HCT116 (cell line): ENCODE results near the gene POLR3A. TPM values are rescaled to one million over a fixed set of nuclear protein-coding genes. Genes with fewer than 3 reads are reported as not detected.

Source experiments
- ATAC-seq: fragments of 200-7000 bp; cut with Tn5 transposase; 2 replicates; pipeline ENCODE4 v1.9.1; 2020; ENCODE audit warnings: mild to moderate bottlenecking, moderate library complexity
- BruUV-seq: library from RNA; stranded (reverse); fragments of 400-500 nt; replicated peaks from 2 replicates; lab custom pipeline; 2021; lab: Mats Ljungman, UMichigan
- CTCF ChIA-PET: fragments of 300-600 bp; sonication (Branson Sonifier 250); formaldehyde crosslinking; loops from one replicate; lab custom pipeline; 2021; ENCODE audit warnings: antibody characterized with exemption; lab: Charles Lee
- POLR2A ChIA-PET: fragments of 300-600, 350-600 bp; sonication (Branson Sonifier 250); formaldehyde crosslinking; loops from one replicate; lab custom pipeline; 2021; ENCODE audit warnings: antibody characterized with exemption; lab: Charles Lee
- RAD21 ChIA-PET, 2 experiments: fragments of 300-600 bp; sonication (Branson Sonifier 250); formaldehyde crosslinking; loops; one replicate each; lab custom pipeline; 2023; ENCODE audit warnings: low total read pairs in 2 of 2; ENCODE audit not compliant: uncharacterized antibody in 2 of 2, unreplicated experiment in 2 of 2, low non-redundant PET in 1 of 2; lab: Charles Lee
- DNase-seq: peaks from one replicate; pipeline ENCODE4 v3.0.0-alpha.2; 2010; ENCODE audit warnings: low read depth, low spot score
- H2AFZ ChIP-seq: fragments of 200-600 bp; shearing (Covaris generic), sonication (generic); 2 replicates; pipeline ENCODE4 v1.6.1; 2017; ENCODE audit warnings: low read depth, mixed run types, mixed read lengths, antibody characterized with exemption, low read length; ENCODE audit not compliant: poor library complexity, severe bottlenecking
- H3K27ac ChIP-seq: 2 replicates; pipeline ENCODE4 v1.5.1; 2012; ENCODE audit warnings: low read depth, low read length
- H3K27me3 ChIP-seq: fragments of 200-600 bp; sonication (generic); 2 replicates; pipeline ENCODE4 v1.6.1; 2016; ENCODE audit warnings: mixed run types, low read length, mixed read lengths; ENCODE audit not compliant: insufficient read depth
- H3K36me3 ChIP-seq, 2 experiments: fragments of 200-500 bp in 1 of 2; fragments of 200-600 bp in 1 of 2; sonication (Bioruptor generic) in 1 of 2; sonication (generic) in 1 of 2; 2 replicates each; pipeline versions ENCODE4 v1.5.1 to v1.6.1; 2014 to 2016; ENCODE audit warnings: low read length in 2 of 2, inconsistent platforms in 1 of 2, mixed read lengths in 1 of 2, mixed run types in 1 of 2; ENCODE audit not compliant: insufficient read depth in 2 of 2, control insufficient read depth in 1 of 2
- H3K4me1 ChIP-seq, 2 experiments: fragments of 200-600 bp in 1 of 2; sonication (generic) in 1 of 2; 2 replicates each; pipeline versions ENCODE4 v1.5.1 to v1.6.1; 2012 to 2017; ENCODE audit warnings: low read length in 2 of 2, inconsistent platforms in 1 of 2, mild to moderate bottlenecking in 1 of 2, mixed read lengths in 1 of 2, mixed run types in 1 of 2, moderate library complexity in 1 of 2; ENCODE audit not compliant: insufficient read depth in 2 of 2, control insufficient read depth in 1 of 2
- H3K4me2 ChIP-seq: fragments of 200-600 bp; sonication (generic); 2 replicates; pipeline ENCODE4 v1.6.1; 2017; ENCODE audit warnings: mixed run types, low read length, mixed read lengths
- H3K4me3 ChIP-seq, 2 experiments: fragments of 200-600 bp in 1 of 2; sonication (generic) in 1 of 2; replicated peaks in 1 of 2; 2 replicates each; pipeline ENCODE4 v1.5.1; 2011 to 2016; ENCODE audit warnings: low read length in 2 of 2, control low read depth in 1 of 2, low read depth in 1 of 2, mild to moderate bottlenecking in 1 of 2, mixed read lengths in 1 of 2, mixed run types in 1 of 2
- H3K79me2 ChIP-seq: fragments of 200-600 bp; sonication (generic); 2 replicates; pipeline ENCODE4 v1.6.1; 2017; ENCODE audit warnings: mild to moderate bottlenecking, mixed run types, low read length, moderate library complexity, mixed read lengths; ENCODE audit not compliant: insufficient read depth
- H3K9ac ChIP-seq: fragments of 200-600 bp; sonication (generic); 2 replicates; pipeline ENCODE4 v1.6.1; 2016; ENCODE audit warnings: low read length, mixed read lengths
- H3K9me2 ChIP-seq: fragments of 200-600 bp; sonication (generic), shearing (Covaris generic); 2 replicates; pipeline ENCODE4 v1.6.1; 2017; ENCODE audit warnings: mixed run types, mild to moderate bottlenecking, moderate library complexity; ENCODE audit not compliant: insufficient read depth
- H3K9me3 ChIP-seq, 2 experiments: fragments of 200-500 bp in 1 of 2; fragments of 200-600 bp in 1 of 2; sonication (Bioruptor generic) in 1 of 2; sonication (generic) in 1 of 2; 2 replicates each; pipeline ENCODE4 v1.6.1; 2014 to 2017; ENCODE audit warnings: low read length in 2 of 2, mixed read lengths in 2 of 2, inconsistent platforms in 1 of 2, low read depth in 1 of 2, mild to moderate bottlenecking in 1 of 2, mixed run types in 1 of 2, moderate library complexity in 1 of 2; ENCODE audit not compliant: control insufficient read depth in 1 of 2, insufficient read depth in 1 of 2
- H4K20me1 ChIP-seq: fragments of 200-600 bp; sonication (generic), shearing (Covaris generic); 2 replicates; pipeline ENCODE4 v1.6.1; 2017; ENCODE audit warnings: mixed run types, mild to moderate bottlenecking, moderate library complexity; ENCODE audit not compliant: insufficient read depth
- ATF3 ChIP-seq: IDR thresholded peaks from 2 replicates; pipeline ENCODE4 v1.6.1; 2012
- CBX3 ChIP-seq: IDR thresholded peaks from 2 replicates; pipeline ENCODE4 v1.6.1; 2012; ENCODE audit warnings: low read depth
- CEBPB ChIP-seq: IDR thresholded peaks from 2 replicates; pipeline ENCODE4 v1.6.1; 2012; ENCODE audit warnings: low read depth
- CTCF ChIP-seq, 3 experiments: fragments of 200-600 bp in 1 of 3; sonication (generic) in 1 of 3; IDR thresholded peaks in 2 of 3; conservative IDR thresholded peaks in 1 of 3; 2 replicates each; pipeline ENCODE4 v1.5.1; 2012 to 2017; ENCODE audit warnings: low read depth in 2 of 3, low read length in 2 of 3, antibody characterized with exemption in 1 of 3, borderline replicate concordance in 1 of 3, control low read depth in 1 of 3, mild to moderate bottlenecking in 1 of 3, mixed read lengths in 1 of 3, mixed run types in 1 of 3, moderate library complexity in 1 of 3; ENCODE audit not compliant: insufficient read depth in 1 of 3
- EGR1 ChIP-seq: IDR thresholded peaks from 2 replicates; pipeline ENCODE4 v1.6.1; 2012; ENCODE audit warnings: low read depth
- ELF1 ChIP-seq: IDR thresholded peaks from 2 replicates; pipeline ENCODE4 v1.6.1; 2012; ENCODE audit warnings: low read depth, borderline replicate concordance
- EZH2 ChIP-seq: fragments of 200-600 bp; sonication (generic); IDR thresholded peaks from 2 replicates; pipeline ENCODE4 v1.6.1; 2017; ENCODE audit warnings: antibody characterized with exemption, mixed run types
- EZH2phosphoT487 ChIP-seq: fragments of 200-600 bp; IDR thresholded peaks from 2 replicates; pipeline ENCODE4 v1.6.1; 2018; ENCODE audit warnings: antibody characterized with exemption, borderline replicate concordance
- FOSL1 ChIP-seq: IDR thresholded peaks from 2 replicates; pipeline ENCODE4 v1.6.1; 2012; ENCODE audit warnings: low read depth
- JUND ChIP-seq: IDR thresholded peaks from 2 replicates; pipeline ENCODE4 v1.6.1; 2012
- POLR2A ChIP-seq: IDR thresholded peaks from 2 replicates; pipeline ENCODE4 v1.7.0; 2011; ENCODE audit warnings: borderline replicate concordance; ENCODE audit not compliant: insufficient read depth, insufficient read length; ENCODE audit errors: extremely low read depth
- RAD21 ChIP-seq: IDR thresholded peaks from 2 replicates; pipeline ENCODE4 v1.6.1; 2012; ENCODE audit warnings: low read depth, mild to moderate bottlenecking
- SRF ChIP-seq: IDR thresholded peaks from 2 replicates; pipeline ENCODE4 v1.6.1; 2012; ENCODE audit warnings: low read depth
- TCF7L2 ChIP-seq: IDR thresholded peaks from 2 replicates; pipeline ENCODE4 v1.7.0; 2011; ENCODE audit warnings: borderline replicate concordance, inconsistent platforms; ENCODE audit not compliant: insufficient read depth, insufficient read length; ENCODE audit errors: extremely low read depth
- YY1 ChIP-seq: IDR thresholded peaks from 2 replicates; pipeline ENCODE4 v1.6.1; 2011; ENCODE audit warnings: low read length, low read depth, moderate library complexity, mild to moderate bottlenecking; ENCODE audit not compliant: insufficient replicate concordance; ENCODE audit errors: extremely low read depth
- ZNF274 ChIP-seq: fragments of 200-500 bp; sonication (Bioruptor generic); IDR thresholded peaks from 2 replicates; pipeline ENCODE4 v1.6.1; 2014; ENCODE audit warnings: mild to moderate bottlenecking, low read depth, low read length, inconsistent platforms
- intact Hi-C: fragments of 100-400 bp; cut with micrococcal nuclease; formaldehyde crosslinking; loops from 2 replicates; pipeline ENCODE4 v1.10.0; 2022
- total RNA-seq: library from RNA; stranded (reverse); gene quantifications from one replicate; pipeline ENCODE4 v1.2.1, GENCODE V29; 2021; ENCODE audit not compliant: unreplicated experiment
- TF ChIP-seq, protein P1 (sequence below): IDR thresholded peaks from 2 replicates; pipeline ENCODE4 v1.6.1; 2011; ENCODE audit warnings: mild to moderate bottlenecking, low read length, moderate library complexity; ENCODE audit not compliant: insufficient replicate concordance; ENCODE audit errors: extremely low read depth

The POLR3A gene
- total RNA-seq, 1 experiment from 2014 or later = 26.6 TPM

DNA sequence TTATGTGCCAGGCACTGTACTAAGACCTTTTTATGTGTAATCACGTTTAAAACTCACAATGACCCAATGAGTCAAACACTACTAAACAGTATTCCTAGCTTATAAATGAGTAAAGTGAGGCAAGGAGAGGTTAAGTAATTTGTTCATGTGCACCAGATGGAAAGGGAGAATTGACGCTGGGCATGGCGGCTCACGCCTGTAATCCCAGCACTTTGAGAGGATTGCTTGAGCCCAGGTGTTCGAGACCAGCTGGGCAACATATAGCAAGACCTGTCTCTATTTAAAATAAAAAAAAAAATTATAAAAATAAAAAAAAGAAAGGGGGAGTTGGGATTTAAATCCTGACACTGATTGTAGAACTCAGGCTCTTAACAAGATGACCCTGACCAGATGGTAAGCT lies 56.0 kb downstream of the POLR3A start:
- ATAC-seq = no peak
- no peaks in the 10 kb centered on the region for H3K27me3 ChIP-seq
- TF ChIP-seq EGR1 = no peak
- TF ChIP-seq SRF = no peak
- TF ChIP-seq POLR2A = no peak
- no peak for TF ChIP-seq ELF1
- no peak for TF ChIP-seq CTCF (IDR thresholded peaks at IDR 0.05 in 2 of 3, conservative IDR thresholded peaks at IDR 0.05 in 1 of 3; ENCODE audit: borderline replicate concordance in 1 of 3, insufficient read depth in 1 of 3, low read depth in 2 of 3, low read length in 2 of 3)
- no peak for TF ChIP-seq JUND
- no peak for TF ChIP-seq FOSL1
- TF ChIP-seq EZH2phosphoT487 = no peak
- TF ChIP-seq, all 23 proteins: peak for 0
- POLR2A ChIA-PET = interaction anchor here (0.6 kb wide), 1 partner anchor 188 kb away, joined by 3 read pairs; no protein-coding TSS in a partner anchor
- intact Hi-C loops = no loop called here
- Histone ChIP-seq H4K20me1 (no peaks in the 10 kb centered on the region; the same call in 1 of the 2 replicates), H3K4me2 (no peak overlapping the region), H3K27ac (no peak overlapping the region), H3K79me2 (no peaks in the 10 kb centered on the region), H3K4me1 (peaks cover 16 to 24% of the 10 kb centered on the region in 2 experiments), H3K36me3 (peaks cover 8 to 13% of the 10 kb centered on the region in 2 experiments; a peak in 3 of 4 replicates), H3K9me2 (no peaks in the 10 kb centered on the region), H2AFZ (no peak overlapping the region), H3K9me3 (no peaks in the 10 kb centered on the region), H3K9ac (no peak overlapping the region), H3K4me3 (no peak overlapping the region)
- no peak for DNase-seq
- no TSS peak for BruUV-seq
- RAD21 ChIA-PET = interaction anchor here (0.6 to 1.1 kb wide), 3 partner anchors 30 to 128 kb away, joined by 3 to 4 read pairs (median 4); no protein-coding TSS in a partner anchor
- CTCF ChIA-PET = interaction anchor here (2.3 kb wide), 1 partner anchor 83 kb away, joined by 20 read pairs; no protein-coding TSS in a partner anchor

DNA sequence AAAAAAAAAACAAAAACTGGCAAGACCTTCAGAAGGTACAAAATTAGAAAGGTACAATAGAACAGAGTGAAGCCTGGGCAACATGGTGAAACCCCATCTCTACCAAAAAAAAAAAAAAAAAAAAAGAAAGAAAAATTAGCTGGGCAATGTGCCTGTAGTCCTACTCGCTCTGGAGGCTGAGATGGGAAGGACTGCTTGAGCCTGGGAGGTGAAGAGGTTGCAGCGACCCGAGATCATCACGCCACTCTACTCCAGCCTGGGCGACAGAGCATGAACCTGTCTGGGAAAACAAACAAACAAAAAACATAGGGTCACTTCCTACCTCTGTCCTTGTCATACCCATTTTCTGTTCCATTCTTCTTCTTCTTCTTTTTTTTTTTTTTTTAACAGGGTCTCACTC lies 57.2 kb downstream of the POLR3A start:
- Histone ChIP-seq H3K27ac (no peak overlapping the region), H4K20me1 (no peaks in the 10 kb centered on the region; the same call in 1 of the 2 replicates), H3K27me3 (no peaks in the 10 kb centered on the region), H3K4me3 (no peak overlapping the region), H3K4me2 (no peak overlapping the region), H2AFZ (no peak overlapping the region), H3K9me2 (no peaks in the 10 kb centered on the region), H3K9me3 (no peaks in the 10 kb centered on the region), H3K36me3 (peaks cover 4 to 6% of the 10 kb centered on the region in 2 experiments; a peak in 3 of 4 replicates), H3K79me2 (no peaks in the 10 kb centered on the region), H3K9ac (no peak overlapping the region), H3K4me1 (peaks cover 16 to 24% of the 10 kb centered on the region in 2 experiments)
- no TSS peak for BruUV-seq
- POLR2A ChIA-PET = no interaction called here
- CTCF ChIA-PET = interaction anchor here (0.7 to 1.0 kb wide), 2 partner anchors 64 to 1887 kb away, joined by 4 read pairs; no protein-coding TSS in a partner anchor
- intact Hi-C loops = no loop called here
- RAD21 ChIA-PET = no interaction called here
- no peak for TF ChIP-seq POLR2A
- TF ChIP-seq ELF1 = no peak
- TF ChIP-seq TCF7L2 = no peak
- TF ChIP-seq FOSL1 = no peak
- no peak for TF ChIP-seq EZH2
- no peak for TF ChIP-seq ZNF274
- TF ChIP-seq, protein P1, sequence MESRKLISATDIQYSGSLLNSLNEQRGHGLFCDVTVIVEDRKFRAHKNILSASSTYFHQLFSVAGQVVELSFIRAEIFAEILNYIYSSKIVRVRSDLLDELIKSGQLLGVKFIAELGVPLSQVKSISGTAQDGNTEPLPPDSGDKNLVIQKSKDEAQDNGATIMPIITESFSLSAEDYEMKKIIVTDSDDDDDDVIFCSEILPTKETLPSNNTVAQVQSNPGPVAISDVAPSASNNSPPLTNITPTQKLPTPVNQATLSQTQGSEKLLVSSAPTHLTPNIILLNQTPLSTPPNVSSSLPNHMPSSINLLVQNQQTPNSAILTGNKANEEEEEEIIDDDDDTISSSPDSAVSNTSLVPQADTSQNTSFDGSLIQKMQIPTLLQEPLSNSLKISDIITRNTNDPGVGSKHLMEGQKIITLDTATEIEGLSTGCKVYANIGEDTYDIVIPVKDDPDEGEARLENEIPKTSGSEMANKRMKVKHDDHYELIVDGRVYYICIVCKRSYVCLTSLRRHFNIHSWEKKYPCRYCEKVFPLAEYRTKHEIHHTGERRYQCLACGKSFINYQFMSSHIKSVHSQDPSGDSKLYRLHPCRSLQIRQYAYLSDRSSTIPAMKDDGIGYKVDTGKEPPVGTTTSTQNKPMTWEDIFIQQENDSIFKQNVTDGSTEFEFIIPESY = no peak
- TF ChIP-seq YY1 = no peak
- no peak for TF ChIP-seq ATF3
- no peak for TF ChIP-seq RAD21
- no peak for TF ChIP-seq CBX3
- TF ChIP-seq JUND = no peak
- no peak for TF ChIP-seq CEBPB
- ATAC-seq (no peak), DNase-seq (no peak)
